HUDEP-2 (cell line): Measurements from ENCODE around the gene GALR2.

ENCODE experiments used
- DNase-seq, 76 experiments: peaks; one replicate each; lab custom pipeline; 2025; ENCODE audit not compliant: unreplicated experiment in 76 of 76; lab: John Stamatoyannopoulos, UW

Gene GALR2

DNA sequence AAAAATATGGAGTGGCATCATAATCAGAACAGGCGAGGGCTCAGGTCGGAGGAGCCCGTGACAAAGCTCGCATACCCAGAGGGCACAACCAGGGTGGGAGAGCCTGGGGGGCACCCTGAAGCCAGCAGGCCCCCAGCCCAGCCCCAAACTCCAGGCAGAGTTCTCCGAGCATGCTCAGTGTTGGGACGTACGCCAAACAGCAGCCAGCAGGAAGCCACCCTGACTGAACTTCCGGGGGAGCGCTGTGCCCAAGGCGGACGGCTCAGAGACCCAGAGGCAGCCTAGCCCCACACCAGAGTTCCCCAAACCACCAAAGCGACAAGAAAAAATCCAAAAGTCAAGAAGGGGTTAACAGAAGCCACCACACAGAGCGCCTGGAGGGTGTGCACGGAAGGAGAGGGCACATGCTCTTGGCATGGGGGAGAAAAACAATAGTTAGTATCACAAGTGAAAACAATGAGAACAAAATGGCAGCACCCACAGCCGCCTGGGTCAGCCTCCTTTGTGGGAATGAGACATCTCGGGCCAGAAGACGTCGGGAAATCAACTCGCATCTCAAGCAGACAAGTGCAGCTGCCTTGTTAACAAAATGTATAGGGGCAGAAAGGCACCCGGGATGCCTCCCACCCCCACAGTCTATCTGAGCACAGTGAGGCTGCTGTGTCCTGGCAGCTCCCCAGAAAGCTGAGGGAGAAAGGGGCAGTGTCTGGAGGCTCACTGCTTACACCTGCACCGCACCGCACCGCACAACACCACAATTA, 17.1 kb downstream of the GALR2 start:
- no peak for DNase-seq

GRCh38 chr17:76092526-76093413, 18.2 kb downstream of the GALR2 start:
- DNase-seq: no peak

- no peak for DNase-seq
Measured at GRCh38 chr17:76094046-76094445, 19.5 kb downstream of the GALR2 start.

GRCh38 chr17:76095943-76096342, 21.4 kb downstream of the GALR2 start:
- no peak for DNase-seq

DNA sequence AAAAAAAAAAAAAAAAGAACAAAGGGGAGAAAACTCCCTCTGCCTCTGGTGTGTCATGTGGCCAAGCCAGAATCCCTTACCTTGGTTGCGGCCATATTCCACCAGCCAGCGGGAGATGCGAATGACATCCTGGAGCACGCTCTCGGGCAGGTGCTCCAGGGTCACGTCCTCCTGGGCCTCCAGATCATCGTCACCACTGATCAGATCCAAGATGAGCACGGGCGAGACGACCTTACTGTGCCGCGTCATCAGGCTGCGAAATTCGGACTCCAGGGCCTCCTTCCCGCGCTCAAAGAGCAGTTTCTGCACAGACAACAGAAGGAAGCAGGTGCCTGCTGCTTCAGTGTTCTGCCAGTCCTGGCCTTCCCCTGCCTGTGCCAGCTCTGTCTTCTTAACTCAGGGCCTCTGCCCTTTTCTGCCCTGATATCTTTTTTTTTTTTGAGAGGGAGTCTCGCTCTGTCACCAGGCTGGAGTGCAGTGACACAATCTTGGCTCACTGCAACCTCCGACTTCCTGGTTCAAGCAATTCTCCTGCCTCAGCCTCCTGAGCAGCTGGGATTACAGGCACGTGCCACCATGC, 23.2 kb downstream of the GALR2 start:
- DNase-seq: no peak

DNA sequence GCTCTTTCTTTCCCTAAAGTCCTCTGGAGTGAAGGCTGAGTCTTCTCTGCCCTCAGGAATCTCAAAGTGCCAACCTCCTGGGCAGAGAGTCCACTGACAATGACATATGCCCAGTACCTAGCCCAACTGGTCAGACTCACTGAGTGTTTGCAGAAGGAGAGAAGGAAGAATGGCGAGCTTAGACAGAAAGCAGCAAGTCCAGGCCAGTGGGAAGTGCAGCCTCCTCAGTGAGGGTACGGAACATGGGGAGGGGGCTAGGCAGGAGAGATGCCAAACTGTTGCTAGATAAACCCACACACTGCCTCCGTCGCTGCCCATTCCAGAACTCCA, 28.3 kb downstream of the GALR2 start:
- no peak for DNase-seq

DNA sequence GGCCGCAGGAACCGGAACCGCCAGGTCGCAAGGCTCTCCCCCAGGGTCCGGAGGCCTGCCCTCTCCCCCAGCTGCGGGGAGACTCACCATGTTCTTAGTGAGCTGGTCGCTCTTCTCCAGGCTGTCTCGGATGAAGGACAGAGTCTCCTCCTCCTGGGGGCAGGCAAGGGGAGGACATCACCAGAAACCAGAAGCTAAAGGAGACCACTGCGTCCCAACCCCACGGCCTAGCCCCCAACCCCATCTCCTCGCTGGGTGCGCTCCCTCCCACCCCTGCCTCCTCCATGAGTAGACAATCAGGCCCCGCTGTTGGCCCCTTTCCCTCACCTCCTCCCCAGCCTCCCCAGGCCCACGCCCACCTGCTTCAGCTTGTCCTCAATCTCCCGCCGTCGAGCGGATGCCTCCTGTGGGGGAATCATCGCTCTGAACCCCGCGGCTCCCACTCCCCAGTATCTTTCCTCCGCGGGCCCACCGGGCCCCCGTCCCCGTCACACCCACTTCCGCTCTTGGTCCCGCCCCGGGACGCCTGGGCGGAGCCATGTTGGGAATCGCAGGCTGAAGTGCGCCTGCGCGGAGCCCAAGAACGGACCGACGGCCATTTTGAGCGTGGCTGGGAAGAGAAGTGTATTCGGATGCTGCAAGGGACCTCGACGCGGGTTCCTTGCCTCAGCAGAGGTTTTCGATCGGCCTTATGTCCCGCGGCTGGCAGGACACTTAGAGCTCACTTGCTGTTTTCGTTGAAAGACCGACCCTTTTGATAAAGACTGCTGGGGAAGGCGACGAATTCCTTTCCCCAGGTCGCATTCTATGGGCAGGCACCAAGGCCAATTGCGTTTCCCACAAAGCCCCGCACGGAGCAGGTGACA, 28.9 kb downstream of the GALR2 start, which contains the start of gene EXOC7:
EXOC7 (minus strand) TSS at position 514 of the 866 bp plus-strand sequence; CDS start at position 419, 95 bp downstream.
- peak in 73 of 76 experiments; percentile 18 to 94 (median 81) for DNase-seq

DNA sequence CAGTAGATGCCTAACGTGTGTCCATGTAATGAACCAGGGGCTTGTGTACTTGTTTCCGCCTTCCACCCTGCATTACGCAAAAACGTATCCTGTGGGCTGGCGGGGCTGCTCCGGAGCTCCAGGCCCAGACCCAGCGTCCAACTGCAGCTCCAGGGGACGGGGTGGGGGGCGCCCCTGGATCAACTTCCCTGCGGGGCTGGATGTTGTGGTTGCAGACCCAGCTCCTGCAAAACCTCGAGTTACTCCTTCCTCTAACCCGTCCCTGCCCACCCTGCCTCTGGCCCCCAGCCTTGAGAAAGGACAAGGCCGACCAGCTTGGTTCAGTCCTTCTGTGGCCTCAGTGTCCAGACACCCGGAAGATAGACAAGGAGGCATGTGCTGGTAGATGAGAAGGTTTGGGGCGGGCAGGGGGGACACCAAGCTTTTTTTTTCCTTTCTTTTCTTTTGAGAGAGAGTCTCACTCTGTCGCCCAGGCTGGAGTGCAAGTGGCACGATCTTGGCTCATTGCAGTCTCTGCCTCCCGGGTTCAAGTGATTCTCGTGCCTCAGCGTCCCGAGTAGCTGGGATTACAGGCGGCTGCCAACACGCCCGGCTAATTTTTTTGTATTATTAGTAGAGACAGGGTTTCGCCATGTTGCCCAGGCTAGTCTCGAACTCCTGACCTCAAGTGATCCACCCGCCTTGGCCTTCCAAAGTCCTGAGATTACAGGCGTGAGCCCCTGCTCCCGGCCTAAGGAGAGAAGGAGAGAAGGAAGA, 29.7 kb downstream of the GALR2 start:
- DNase-seq: no peak

DNA sequence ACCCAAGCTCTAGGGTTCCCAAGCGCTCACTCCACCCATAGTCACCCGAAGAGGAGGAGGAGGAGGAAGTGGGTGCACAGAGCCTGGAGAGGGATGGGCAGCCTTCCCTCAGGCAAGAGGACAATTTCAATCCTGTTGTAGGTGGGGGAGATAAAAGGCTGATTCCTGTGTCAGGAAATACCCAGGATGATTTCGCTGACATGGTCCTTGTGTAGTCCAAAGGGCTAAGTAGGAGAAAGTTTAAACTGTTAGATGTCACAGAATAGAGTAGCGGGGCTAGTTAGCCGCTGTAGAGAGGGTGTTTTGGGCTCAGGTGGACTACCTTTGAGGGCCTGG, 30.3 kb downstream of the GALR2 start:
- DNase-seq: no peak

- no peak for DNase-seq
Measured at GRCh38 chr17:76106703-76107102, 32.1 kb downstream of the GALR2 start.

DNA sequence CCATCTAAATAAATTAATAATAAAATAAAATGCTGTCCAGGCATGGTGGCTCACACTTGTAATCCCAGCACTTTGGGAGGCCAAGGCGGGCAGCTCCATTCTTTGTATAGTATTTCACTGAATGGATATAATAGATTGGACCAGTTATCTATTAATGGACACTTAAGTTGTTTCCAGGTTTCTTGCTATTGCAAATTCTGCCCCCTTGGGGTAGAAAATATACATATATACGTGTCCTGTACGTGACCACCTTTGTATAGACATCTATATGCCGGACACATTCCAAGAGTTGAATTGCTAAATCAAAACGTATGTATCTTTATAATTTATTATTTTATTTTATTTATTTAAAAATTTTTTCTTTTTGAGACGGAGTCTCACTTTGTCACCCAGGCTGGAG, 32.9 kb downstream of the GALR2 start:
- DNase-seq: peak in 10 of 76 experiments; percentile 3 to 32 (median 12)

GRCh38 chr17:76111956-76112355, 37.4 kb downstream of the GALR2 start:
- no peak for DNase-seq

DNA sequence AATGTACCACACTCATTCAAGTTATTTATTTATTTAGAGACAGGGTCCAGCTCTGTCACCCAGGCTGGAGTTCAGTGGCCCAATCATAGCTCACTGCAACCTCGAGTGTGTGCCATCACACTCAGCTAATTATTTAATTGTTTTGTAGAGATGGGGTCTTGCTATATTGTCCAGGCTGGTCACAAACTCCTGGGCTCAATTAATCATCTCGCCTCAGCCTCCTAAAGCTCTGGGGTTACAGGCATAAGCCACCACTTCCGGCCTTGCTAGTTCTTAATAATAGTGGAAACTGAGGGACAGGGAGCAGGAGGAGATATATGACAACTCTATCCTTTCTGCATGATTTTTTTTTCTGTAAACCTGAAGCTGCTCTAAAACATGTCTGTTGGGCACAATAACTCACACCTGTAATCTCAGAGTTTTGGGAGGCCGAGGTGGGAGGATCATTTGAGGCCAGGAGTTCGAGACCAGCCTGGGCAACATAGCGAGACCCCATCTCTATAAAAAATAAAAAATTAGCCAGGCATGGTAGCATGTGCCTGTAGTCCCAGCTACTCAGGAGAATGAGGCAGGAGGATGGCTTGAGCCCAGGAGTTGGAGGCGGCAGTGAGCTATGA, 40.7 kb downstream of the GALR2 start:
- no peak for DNase-seq

- no peak for DNase-seq
Measured at GRCh38 chr17:76119409-76120371, 45.1 kb downstream of the GALR2 start.

GRCh38 chr17:76120658-76121008, 46.1 kb downstream of the GALR2 start:
- no peak for DNase-seq

- peak in 3 of 76 experiments; percentile 5 to 23 (median 7) for DNase-seq
Measured at GRCh38 chr17:76121932-76122430, 47.4 kb downstream of the GALR2 start.

DNA sequence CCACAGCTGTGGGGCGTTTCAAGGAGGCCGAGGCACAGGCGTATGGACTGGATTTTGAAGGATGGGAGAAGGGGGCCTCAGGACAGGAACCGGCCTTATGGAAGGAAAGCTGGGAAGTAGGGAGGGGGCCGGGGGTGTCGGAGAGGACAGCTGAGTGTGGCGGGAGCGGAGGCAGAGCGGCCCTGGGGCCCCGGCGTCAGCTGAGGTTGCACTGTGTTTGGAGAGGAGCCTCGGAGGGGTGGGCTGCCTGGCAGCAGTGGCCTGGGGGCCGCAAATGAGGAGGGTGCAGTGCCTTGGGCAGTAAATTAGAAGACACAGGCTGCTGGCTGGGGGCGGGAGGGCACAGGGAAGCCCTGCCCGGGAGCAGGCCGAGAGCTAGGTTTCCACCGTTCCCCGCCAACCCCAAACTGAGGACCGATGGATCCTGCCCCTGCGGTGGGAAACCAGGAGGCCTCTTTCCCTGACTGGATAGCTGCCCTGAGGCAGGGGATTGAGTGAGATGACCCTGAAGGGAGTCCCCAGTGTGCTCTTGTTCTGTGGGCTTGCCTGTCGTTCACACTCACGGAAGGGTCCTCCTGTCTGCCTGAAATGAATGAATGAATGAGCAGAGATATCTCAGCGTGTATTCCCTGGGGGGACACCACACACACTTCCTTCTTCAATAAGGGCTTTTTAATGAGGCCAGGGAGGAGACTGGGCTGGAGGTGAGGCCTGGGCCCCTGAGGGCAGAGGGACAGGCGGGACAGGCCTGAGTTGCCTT, 48.0 kb downstream of the GALR2 start:
- DNase-seq: no peak

- DNase-seq: no peak
Measured at GRCh38 chr17:76123191-76123499, 48.6 kb downstream of the GALR2 start.
